ENCODE results near the gene WDR7.

WDR7 gene

DNA sequence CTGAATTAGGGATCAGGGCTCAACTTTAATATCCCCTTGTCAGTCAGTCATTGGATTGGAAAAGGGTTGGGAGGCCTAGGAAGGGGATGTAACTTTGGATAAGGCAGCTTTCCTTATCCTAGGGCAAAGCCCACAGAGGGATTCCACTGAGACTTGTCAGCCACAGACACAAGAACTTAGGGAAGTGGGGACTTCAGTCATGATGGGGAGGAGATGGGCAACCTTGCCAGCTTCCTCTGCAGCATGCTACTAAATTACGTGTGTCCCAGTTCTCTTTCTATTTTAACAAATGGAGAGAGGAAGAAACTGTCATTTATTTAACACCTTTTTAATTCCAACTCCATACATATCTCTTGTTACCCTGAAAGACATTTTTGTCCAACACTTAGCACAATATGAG is 237.8 kb downstream of the WDR7 start:
- no peak overlapping the region for H4K91ac ChIP-seq (ENCODE audit: low read length)
- H3K4ac ChIP-seq (ENCODE audit: low read depth in 1 of 2, low read length in 2 of 2) = no peak overlapping the region
- no peak overlapping the region for H3K4me3 ChIP-seq (ENCODE audit: insufficient read depth in 1 of 2, low read depth in 1 of 2, low read length in 2 of 2)
- H3K27me3 ChIP-seq (ENCODE audit: control insufficient read depth in 1 of 2, insufficient read depth in 1 of 2, low read length in 2 of 2) = no peaks in the 10 kb centered on the region
- no peak overlapping the region for H2BK15ac ChIP-seq (ENCODE audit: low read depth, poor library complexity, severe bottlenecking)
- H4K8ac ChIP-seq (ENCODE audit: low read length) = peak overlapping the region; percentile 12
- peaks cover 14% of the 10 kb centered on the region for H3K79me1 ChIP-seq (replicated peaks; ENCODE audit: low read length, poor library complexity, severe bottlenecking)
- H3K14ac ChIP-seq (ENCODE audit: low read length in 2 of 2) = no peak overlapping the region
- H3K9me3 ChIP-seq (ENCODE audit: control insufficient read depth, low read length) = no peaks in the 10 kb centered on the region
- H2BK120ac ChIP-seq (ENCODE audit: low read depth, low read length) = no peak overlapping the region
- 100% methylated on average over 1 of the region's 1 CpG for WGBS
- peak overlapping the region; percentile 15 for H2BK5ac ChIP-seq (ENCODE audit: low read depth, low read length, poor library complexity, severe bottlenecking)
- H2BK12ac ChIP-seq (ENCODE audit: low read length in 2 of 2) = no peak overlapping the region
- H3K36me3 ChIP-seq (ENCODE audit: control insufficient read depth in 1 of 2, insufficient read depth in 2 of 2, low read depth in 1 of 2, low read length in 2 of 2) = peaks cover 0 to 4% of the 10 kb centered on the region in 2 experiments
- no peak for DNase-seq
- H2AK5ac ChIP-seq (ENCODE audit: low read length, severe bottlenecking) = peak overlapping the region; percentile 60
- H3K4me2 ChIP-seq (ENCODE audit: low read length, poor library complexity, severe bottlenecking) = no peak overlapping the region
- H2AFZ ChIP-seq (ENCODE audit: low read depth, low read length) = no peak overlapping the region
- peaks cover 5% of the 10 kb centered on the region for H3K4me1 ChIP-seq (ENCODE audit: control insufficient read depth, insufficient read depth, low read depth, low read length)
- no peak overlapping the region for H3K18ac ChIP-seq (ENCODE audit: low read depth in 1 of 2, low read length in 2 of 2)
- no peak overlapping the region for H3K9ac ChIP-seq (ENCODE audit: low read length)
- H3K27ac ChIP-seq (ENCODE audit: low read length, poor library complexity, severe bottlenecking) = peak overlapping the region; percentile 28
- H3K23ac ChIP-seq (ENCODE audit: low read length in 2 of 2) = no peak overlapping the region

DNA sequence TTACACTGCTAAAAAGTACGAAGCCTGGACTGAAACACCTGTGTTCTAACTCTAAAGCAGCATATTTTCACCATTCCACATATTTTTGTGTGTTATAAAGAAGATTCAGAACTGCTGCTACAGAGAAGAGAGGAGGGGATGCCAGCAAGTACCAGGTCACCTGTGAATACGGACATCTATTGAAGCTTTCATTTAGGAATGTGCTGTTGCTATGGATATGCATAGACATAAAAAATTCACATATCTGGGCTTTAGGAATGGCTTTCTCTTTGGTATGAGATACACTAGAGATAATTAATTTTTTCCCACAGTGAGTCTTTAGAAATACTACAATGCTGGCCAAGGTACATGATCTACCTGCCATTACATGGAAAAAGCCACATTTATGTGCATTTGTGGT is 238.5 kb downstream of the WDR7 start:
- Histone ChIP-seq H2AK5ac (ENCODE audit: low read length, severe bottlenecking) (no peak overlapping the region), H3K27ac (ENCODE audit: low read length, poor library complexity, severe bottlenecking) (peak overlapping the region; percentile 91), H2BK120ac (ENCODE audit: low read depth, low read length) (no peak overlapping the region), H3K23ac (ENCODE audit: low read length in 2 of 2) (no peak overlapping the region), H2BK5ac (ENCODE audit: low read depth, low read length, poor library complexity, severe bottlenecking) (no peak overlapping the region), H2BK15ac (ENCODE audit: low read depth, poor library complexity, severe bottlenecking) (no peak overlapping the region), H3K9me3 (ENCODE audit: control insufficient read depth, low read length) (no peaks in the 10 kb centered on the region), H4K8ac (ENCODE audit: low read length) (no peak overlapping the region), H3K4me2 (ENCODE audit: low read length, poor library complexity, severe bottlenecking) (peak overlapping the region; percentile 2), H3K4me3 (ENCODE audit: insufficient read depth in 1 of 2, low read depth in 1 of 2, low read length in 2 of 2) (no peak overlapping the region), H3K36me3 (ENCODE audit: control insufficient read depth in 1 of 2, insufficient read depth in 2 of 2, low read depth in 1 of 2, low read length in 2 of 2) (peaks cover 0 to 3% of the 10 kb centered on the region in 2 experiments), H3K9ac (ENCODE audit: low read length) (no peak overlapping the region), H3K18ac (ENCODE audit: low read depth in 1 of 2, low read length in 2 of 2) (no peak overlapping the region), H3K14ac (ENCODE audit: low read length in 2 of 2) (no peak overlapping the region), H3K4me1 (ENCODE audit: control insufficient read depth, insufficient read depth, low read depth, low read length) (peaks cover 4% of the 10 kb centered on the region), H3K27me3 (ENCODE audit: control insufficient read depth in 1 of 2, insufficient read depth in 1 of 2, low read length in 2 of 2) (no peaks in the 10 kb centered on the region), H2AFZ (ENCODE audit: low read depth, low read length) (no peak overlapping the region), H4K91ac (ENCODE audit: low read length) (no peak overlapping the region), H3K79me1 (replicated peaks; ENCODE audit: low read length, poor library complexity, severe bottlenecking) (peaks cover 11% of the 10 kb centered on the region), H2BK12ac (ENCODE audit: low read length in 2 of 2) (no peak overlapping the region), H3K4ac (ENCODE audit: low read depth in 1 of 2, low read length in 2 of 2) (no peak overlapping the region)
- DNase-seq = no peak
- 90% methylated on average over 2 of the region's 2 CpGs for WGBS

DNA sequence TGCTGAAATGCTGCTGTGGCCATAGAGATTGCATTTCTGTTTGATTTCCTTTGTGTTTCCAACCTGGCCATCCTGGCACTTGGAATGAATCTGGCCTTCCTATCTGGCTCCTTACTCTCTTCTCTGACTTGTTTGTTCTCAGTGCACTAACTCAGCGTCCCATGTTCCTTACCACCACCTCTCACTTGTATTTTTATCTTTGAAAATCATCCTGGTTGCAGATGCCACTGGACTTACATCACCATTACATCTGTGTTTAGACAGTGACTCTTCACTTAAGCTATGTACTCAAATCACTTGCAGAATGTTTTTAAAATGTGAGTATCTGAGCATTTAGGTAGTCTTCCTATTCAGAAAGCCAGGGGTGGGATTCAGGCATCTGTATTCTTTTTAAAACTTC is 239.5 kb downstream of the WDR7 start:
- Histone ChIP-seq H2AK5ac (ENCODE audit: low read length, severe bottlenecking) (no peak overlapping the region), H2BK12ac (ENCODE audit: low read length in 2 of 2) (no peak overlapping the region), H3K79me1 (replicated peaks; ENCODE audit: low read length, poor library complexity, severe bottlenecking) (peaks cover 8% of the 10 kb centered on the region), H4K91ac (ENCODE audit: low read length) (no peak overlapping the region), H4K8ac (ENCODE audit: low read length) (no peak overlapping the region), H3K4me2 (ENCODE audit: low read length, poor library complexity, severe bottlenecking) (no peak overlapping the region), H3K23ac (ENCODE audit: low read length in 2 of 2) (no peak overlapping the region), H3K27me3 (ENCODE audit: control insufficient read depth in 1 of 2, insufficient read depth in 1 of 2, low read length in 2 of 2) (no peaks in the 10 kb centered on the region), H3K9me3 (ENCODE audit: control insufficient read depth, low read length) (no peaks in the 10 kb centered on the region), H2BK5ac (ENCODE audit: low read depth, low read length, poor library complexity, severe bottlenecking) (peak overlapping the region; percentile 54), H3K4me1 (ENCODE audit: control insufficient read depth, insufficient read depth, low read depth, low read length) (peaks cover 1% of the 10 kb centered on the region), H2AFZ (ENCODE audit: low read depth, low read length) (no peak overlapping the region), H3K14ac (ENCODE audit: low read length in 2 of 2) (no peak overlapping the region), H3K4ac (ENCODE audit: low read depth in 1 of 2, low read length in 2 of 2) (no peak overlapping the region), H2BK120ac (ENCODE audit: low read depth, low read length) (no peak overlapping the region), H3K4me3 (ENCODE audit: insufficient read depth in 1 of 2, low read depth in 1 of 2, low read length in 2 of 2) (peak overlapping the region in 1 of 2 experiments; percentile 7), H3K27ac (ENCODE audit: low read length, poor library complexity, severe bottlenecking) (peak overlapping the region; percentile 95), H3K9ac (ENCODE audit: low read length) (peak overlapping the region; percentile 44), H3K18ac (ENCODE audit: low read depth in 1 of 2, low read length in 2 of 2) (no peak overlapping the region), H2BK15ac (ENCODE audit: low read depth, poor library complexity, severe bottlenecking) (no peak overlapping the region), H3K36me3 (ENCODE audit: control insufficient read depth in 1 of 2, insufficient read depth in 2 of 2, low read depth in 1 of 2, low read length in 2 of 2) (no peaks in the 10 kb centered on the region)
- 0% methylated on average over 1 of the region's 1 CpG for WGBS
- peak; percentile 78 for DNase-seq

DNA sequence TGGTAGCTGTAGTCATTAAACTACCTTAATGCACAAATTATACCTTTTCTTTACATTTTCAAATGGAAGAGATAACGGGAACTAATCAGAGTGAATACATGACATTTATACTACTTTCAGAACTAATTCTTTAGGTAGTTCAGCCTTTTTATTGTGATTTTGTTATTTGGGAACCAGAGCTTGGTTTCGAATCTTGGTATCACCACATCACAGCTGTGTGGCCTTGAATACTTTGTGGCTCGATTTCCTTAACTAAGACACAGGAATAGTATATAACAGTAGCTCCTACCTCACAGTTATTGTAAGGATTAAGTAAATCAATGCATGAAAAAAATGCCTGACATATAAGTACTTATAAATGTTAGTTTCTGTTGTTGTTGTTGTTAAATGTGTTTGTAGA is 240.0 kb downstream of the WDR7 start:
- H3K27me3 ChIP-seq (ENCODE audit: control insufficient read depth in 1 of 2, insufficient read depth in 1 of 2, low read length in 2 of 2) = no peaks in the 10 kb centered on the region
- H3K4me2 ChIP-seq (ENCODE audit: low read length, poor library complexity, severe bottlenecking) = no peak overlapping the region
- H2BK5ac ChIP-seq (ENCODE audit: low read depth, low read length, poor library complexity, severe bottlenecking) = no peak overlapping the region
- H4K8ac ChIP-seq (ENCODE audit: low read length) = no peak overlapping the region
- H3K36me3 ChIP-seq (ENCODE audit: control insufficient read depth in 1 of 2, insufficient read depth in 2 of 2, low read depth in 1 of 2, low read length in 2 of 2) = no peaks in the 10 kb centered on the region
- H2BK120ac ChIP-seq (ENCODE audit: low read depth, low read length) = no peak overlapping the region
- no peak overlapping the region for H3K14ac ChIP-seq (ENCODE audit: low read length in 2 of 2)
- peak overlapping the region; percentile 31 for H3K9ac ChIP-seq (ENCODE audit: low read length)
- no peak overlapping the region for H2AFZ ChIP-seq (ENCODE audit: low read depth, low read length)
- no peak overlapping the region for H3K4me3 ChIP-seq (ENCODE audit: insufficient read depth in 1 of 2, low read depth in 1 of 2, low read length in 2 of 2)
- H3K4me1 ChIP-seq (ENCODE audit: control insufficient read depth, insufficient read depth, low read depth, low read length) = peaks cover 1% of the 10 kb centered on the region
- peaks cover 8% of the 10 kb centered on the region for H3K79me1 ChIP-seq (replicated peaks; ENCODE audit: low read length, poor library complexity, severe bottlenecking)
- no peak overlapping the region for H4K91ac ChIP-seq (ENCODE audit: low read length)
- no peak overlapping the region for H2BK12ac ChIP-seq (ENCODE audit: low read length in 2 of 2)
- H3K27ac ChIP-seq (ENCODE audit: low read length, poor library complexity, severe bottlenecking) = peak overlapping the region; percentile 95
- no CpG with 5 or more reads among the region's 3 CpGs for WGBS
- H2AK5ac ChIP-seq (ENCODE audit: low read length, severe bottlenecking) = no peak overlapping the region
- no peak overlapping the region for H2BK15ac ChIP-seq (ENCODE audit: low read depth, poor library complexity, severe bottlenecking)
- H3K9me3 ChIP-seq (ENCODE audit: control insufficient read depth, low read length) = no peaks in the 10 kb centered on the region
- no peak overlapping the region for H3K18ac ChIP-seq (ENCODE audit: low read depth in 1 of 2, low read length in 2 of 2)
- DNase-seq = peak; percentile 4
- no peak overlapping the region for H3K4ac ChIP-seq (ENCODE audit: low read depth in 1 of 2, low read length in 2 of 2)
- no peak overlapping the region for H3K23ac ChIP-seq (ENCODE audit: low read length in 2 of 2)

Measured in mesenchymal stem cell (in vitro differentiated cells and primary cell).